Erythroblast (primary cell): ENCODE results near the gene STK11.
A peak's percentile ranks its signal among the peaks of the same experiment; 100 is the strongest.

Source experiments
- GATA1 ChIP-seq: IDR thresholded peaks from 2 replicates; pipeline ENCODE4 v1.6.1; 2011; ENCODE audit warnings: low read depth, mild to moderate bottlenecking, control low read depth, low read length, moderate library complexity
- POLR2A ChIP-seq: IDR thresholded peaks from 2 replicates; pipeline ENCODE4 v1.6.1; 2011; ENCODE audit warnings: mild to moderate bottlenecking, low read length

DNA sequence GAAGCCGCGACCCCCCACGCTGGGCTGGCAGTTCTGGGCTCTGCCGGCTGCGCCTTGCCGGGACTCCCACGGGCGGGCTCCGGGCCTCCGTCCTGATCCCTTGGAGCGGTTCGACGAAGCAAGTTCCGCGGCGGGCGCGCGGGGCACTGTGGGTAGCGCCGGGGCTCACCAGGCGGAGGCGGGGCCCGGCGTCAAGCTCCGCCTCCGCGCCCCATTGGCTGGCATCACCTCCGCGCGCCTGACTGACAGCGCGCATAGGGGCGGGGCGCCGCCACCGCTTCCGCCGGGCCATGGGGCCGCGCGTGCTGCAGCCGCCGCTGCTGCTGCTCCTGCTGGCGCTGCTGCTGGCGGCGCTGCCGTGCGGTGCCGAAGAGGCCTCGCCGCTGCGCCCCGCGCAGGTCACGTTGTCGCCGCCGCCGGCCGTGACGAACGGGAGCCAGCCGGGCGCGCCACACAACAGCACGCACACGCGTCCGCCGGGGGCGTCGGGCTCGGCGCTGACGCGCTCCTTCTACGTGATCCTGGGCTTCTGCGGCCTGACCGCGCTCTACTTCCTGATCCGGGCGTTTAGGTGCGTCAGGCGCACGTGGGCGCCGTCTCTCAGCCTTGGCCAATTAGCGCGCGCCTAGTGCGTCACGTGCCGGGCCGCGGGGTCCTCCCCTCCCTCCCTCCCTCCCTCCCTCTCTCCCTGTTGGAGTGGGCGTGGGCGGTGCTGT is 69.8 kb downstream of the STK11 start, which contains the start of gene FAM174C:
- TF ChIP-seq POLR2A (peak; percentile 93), GATA1 (no peak)
